RWPE2 (cell line): ENCODE results near the gene C9orf78.

Source experiments
- ATAC-seq: fragments of 200-7000 bp; cut with Tn5 transposase; 3 replicates; pipeline ENCODE4 v1.9.1; 2021; ENCODE audit warnings: low read depth
- DNase-seq: peaks from one replicate; pipeline ENCODE4 v3.0.0-alpha.2; 2020; ENCODE audit warnings: low spot score
- H3K27ac ChIP-seq: fragments of 450-650 bp; 2 replicates; pipeline ENCODE4 v1.5.1; 2017; ENCODE audit warnings: mild to moderate bottlenecking; ENCODE audit not compliant: poor library complexity, severe bottlenecking
- H3K27me3 ChIP-seq: fragments of 250-450 bp; sonication (Bioruptor Pico); 2 replicates; pipeline ENCODE4 v1.5.1; 2021; ENCODE audit warnings: mild to moderate bottlenecking, moderate library complexity; ENCODE audit not compliant: insufficient read depth, poor library complexity, severe bottlenecking
- H3K36me3 ChIP-seq: fragments of 250-450 bp; sonication (Bioruptor Pico); 2 replicates; pipeline ENCODE4 v1.5.1; 2020; ENCODE audit warnings: low read depth, mild to moderate bottlenecking, moderate library complexity
- H3K4me1 ChIP-seq: fragments of 250-450 bp; sonication (Bioruptor Pico); 2 replicates; pipeline ENCODE4 v1.5.1; 2021; ENCODE audit warnings: mild to moderate bottlenecking, moderate library complexity; ENCODE audit not compliant: insufficient read depth, poor library complexity, severe bottlenecking
- H3K4me3 ChIP-seq: fragments of 250-450 bp; sonication (Bioruptor Pico); 2 replicates; pipeline ENCODE4 v1.5.1; 2021; ENCODE audit warnings: mild to moderate bottlenecking, moderate library complexity; ENCODE audit not compliant: severe bottlenecking
- H3K9me3 ChIP-seq: fragments of 250-450 bp; sonication (Bioruptor Pico); 2 replicates; pipeline ENCODE4 v1.5.1; 2021; ENCODE audit warnings: mild to moderate bottlenecking, moderate library complexity; ENCODE audit not compliant: severe bottlenecking
- TF ChIP-seq, protein P1 (sequence below): fragments of 450-650 bp; IDR thresholded peaks from one replicate; pipeline ENCODE4 v1.5.1; 2017; ENCODE audit warnings: mild to moderate bottlenecking, moderate library complexity; ENCODE audit not compliant: poor library complexity, severe bottlenecking

C9orf78 gene

GRCh38 chr9:129781981-129782380, 53.1 kb downstream of the C9orf78 start:
- no peaks in the 10 kb centered on the region for H3K27me3 ChIP-seq
- TF ChIP-seq, protein P1, sequence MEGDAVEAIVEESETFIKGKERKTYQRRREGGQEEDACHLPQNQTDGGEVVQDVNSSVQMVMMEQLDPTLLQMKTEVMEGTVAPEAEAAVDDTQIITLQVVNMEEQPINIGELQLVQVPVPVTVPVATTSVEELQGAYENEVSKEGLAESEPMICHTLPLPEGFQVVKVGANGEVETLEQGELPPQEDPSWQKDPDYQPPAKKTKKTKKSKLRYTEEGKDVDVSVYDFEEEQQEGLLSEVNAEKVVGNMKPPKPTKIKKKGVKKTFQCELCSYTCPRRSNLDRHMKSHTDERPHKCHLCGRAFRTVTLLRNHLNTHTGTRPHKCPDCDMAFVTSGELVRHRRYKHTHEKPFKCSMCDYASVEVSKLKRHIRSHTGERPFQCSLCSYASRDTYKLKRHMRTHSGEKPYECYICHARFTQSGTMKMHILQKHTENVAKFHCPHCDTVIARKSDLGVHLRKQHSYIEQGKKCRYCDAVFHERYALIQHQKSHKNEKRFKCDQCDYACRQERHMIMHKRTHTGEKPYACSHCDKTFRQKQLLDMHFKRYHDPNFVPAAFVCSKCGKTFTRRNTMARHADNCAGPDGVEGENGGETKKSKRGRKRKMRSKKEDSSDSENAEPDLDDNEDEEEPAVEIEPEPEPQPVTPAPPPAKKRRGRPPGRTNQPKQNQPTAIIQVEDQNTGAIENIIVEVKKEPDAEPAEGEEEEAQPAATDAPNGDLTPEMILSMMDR, result no peak
- H3K27ac ChIP-seq, result no peak overlapping the region
- peaks cover 12% of the 10 kb centered on the region for H3K4me1 ChIP-seq
- no peak for ATAC-seq
- H3K9me3 ChIP-seq, result no peaks in the 10 kb centered on the region
- no peak overlapping the region for H3K4me3 ChIP-seq
- DNase-seq, result no peak
- no peaks in the 10 kb centered on the region for H3K36me3 ChIP-seq

GRCh38 chr9:129781131-129781530, 53.9 kb downstream of the C9orf78 start:
- Histone ChIP-seq H3K27me3 (no peaks in the 10 kb centered on the region), H3K27ac (no peak overlapping the region), H3K36me3 (no peaks in the 10 kb centered on the region), H3K4me1 (peaks cover 17% of the 10 kb centered on the region), H3K4me3 (no peak overlapping the region), H3K9me3 (no peaks in the 10 kb centered on the region)
- DNase-seq, result no peak
- ATAC-seq, result no peak
- TF ChIP-seq, protein P1, result no peak

DNA sequence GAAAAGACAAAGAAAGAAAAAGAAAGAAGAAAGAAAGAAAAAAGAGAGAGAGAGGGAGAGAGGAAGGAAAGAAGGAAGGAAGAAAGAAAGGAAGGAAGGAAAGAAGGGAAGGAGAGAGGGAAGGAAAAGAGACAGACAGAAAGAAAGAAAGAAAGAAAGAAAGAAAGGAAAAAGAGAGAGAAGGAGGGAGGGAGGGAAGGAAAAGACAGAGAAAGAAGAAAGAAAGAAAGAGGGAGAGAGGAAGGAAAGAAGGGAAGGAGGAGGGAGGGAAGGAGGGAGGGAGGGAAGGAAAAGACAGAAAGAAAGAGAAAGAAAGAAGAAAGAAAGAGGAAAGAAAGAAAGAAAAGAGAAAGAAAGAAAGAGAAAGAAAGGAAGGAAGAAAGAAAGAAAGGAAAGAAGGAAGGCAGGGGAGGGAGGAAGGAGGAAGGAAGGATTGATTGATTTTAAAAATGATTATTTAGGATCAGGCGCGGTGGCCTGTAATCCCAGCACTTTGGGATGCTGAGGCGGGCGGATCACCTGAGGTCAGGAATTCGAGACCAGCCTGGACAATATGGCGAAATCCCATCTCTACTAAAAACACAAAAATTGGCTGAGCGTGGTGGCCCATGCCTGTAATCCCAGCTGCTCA, 55.4 kb downstream of the C9orf78 start:
- ATAC-seq, result no peak
- H3K4me3 ChIP-seq, result no peak overlapping the region
- H3K9me3 ChIP-seq, result no peaks in the 10 kb centered on the region
- no peak overlapping the region for H3K27ac ChIP-seq
- H3K27me3 ChIP-seq, result no peaks in the 10 kb centered on the region
- no peak for DNase-seq
- TF ChIP-seq, protein P1, result no peak
- H3K4me1 ChIP-seq, result peaks cover 17% of the 10 kb centered on the region
- no peaks in the 10 kb centered on the region for H3K36me3 ChIP-seq

DNA sequence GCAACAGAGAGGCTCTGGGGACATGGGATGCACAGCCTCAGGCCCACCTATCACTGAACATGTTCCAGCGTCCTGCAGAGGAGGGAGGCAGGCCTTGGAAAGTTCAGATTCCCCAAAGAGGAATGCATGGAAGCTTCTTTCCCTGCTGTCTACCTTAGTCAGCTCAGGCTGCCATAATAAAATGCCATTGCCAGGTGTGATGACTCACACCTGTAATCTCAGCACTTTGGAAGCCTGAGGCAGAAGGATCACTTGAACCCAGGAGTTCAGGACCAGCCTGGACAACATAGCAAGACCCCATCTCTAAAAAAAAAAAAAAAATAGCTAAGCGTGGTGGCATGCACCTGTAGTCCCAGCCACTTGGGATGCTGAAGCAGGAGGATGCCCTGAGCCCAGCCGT, 56.6 kb downstream of the C9orf78 start:
- no peak overlapping the region for H3K4me3 ChIP-seq

GRCh38 chr9:129777769-129778130, 57.3 kb downstream of the C9orf78 start:
- H3K9me3 ChIP-seq, result no peaks in the 10 kb centered on the region
- ATAC-seq (no peak), DNase-seq (no peak)
- no peaks in the 10 kb centered on the region for H3K27me3 ChIP-seq
- peak overlapping the region; percentile 68 for H3K27ac ChIP-seq
- TF ChIP-seq, protein P1, result no peak
- no peak overlapping the region for H3K4me3 ChIP-seq
- peaks cover 21% of the 10 kb centered on the region for H3K4me1 ChIP-seq
- no peaks in the 10 kb centered on the region for H3K36me3 ChIP-seq

More for the DNA sequence above, 56.6 kb downstream of the C9orf78 start:
- ATAC-seq (no peak), DNase-seq (no peak)
- Histone ChIP-seq H3K27me3 (no peaks in the 10 kb centered on the region), H3K4me1 (peaks cover 21% of the 10 kb centered on the region), H3K27ac (peak overlapping the region; percentile 68), H3K36me3 (no peaks in the 10 kb centered on the region), H3K9me3 (no peaks in the 10 kb centered on the region)
- TF ChIP-seq, protein P1, result no peak
